ENCODE data around the gene CREB5.

CREB5 gene

DNA sequence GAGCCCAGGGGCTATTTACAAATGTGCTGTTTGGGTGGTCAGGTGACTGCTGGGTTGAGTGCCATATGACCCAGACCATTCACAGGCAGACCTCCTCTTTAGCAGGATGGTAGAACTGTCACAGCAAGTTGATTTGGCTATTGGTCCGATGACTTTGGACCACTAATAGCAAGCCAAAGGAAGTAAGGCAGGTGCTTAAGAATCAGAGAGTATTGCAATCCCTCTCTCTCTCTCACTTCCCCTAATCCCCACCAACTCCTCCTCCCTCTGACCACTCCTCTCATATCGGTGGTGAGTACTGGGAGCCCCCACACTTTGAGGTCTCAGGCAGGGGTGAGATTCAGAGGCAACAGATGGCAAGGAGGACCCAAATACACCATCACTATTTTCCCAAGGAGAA lies 380.5 kb downstream of the CREB5 start:
- no peak for TF ChIP-seq POLR2A (IDR thresholded peaks at IDR 0.05; ENCODE audit: low read depth, low read length)
- DNase-seq (ENCODE audit: insufficient read length, low spot score) (no peak), FAIRE-seq (no peak)

- TF ChIP-seq POLR2A (IDR thresholded peaks at IDR 0.05; ENCODE audit: low read depth, low read length): no peak
- DNase-seq (ENCODE audit: insufficient read length, low spot score): no peak
- no peak for FAIRE-seq
Observed at GRCh38 chr7:28793381-28794085, 381.2 kb downstream of the CREB5 start.

DNA sequence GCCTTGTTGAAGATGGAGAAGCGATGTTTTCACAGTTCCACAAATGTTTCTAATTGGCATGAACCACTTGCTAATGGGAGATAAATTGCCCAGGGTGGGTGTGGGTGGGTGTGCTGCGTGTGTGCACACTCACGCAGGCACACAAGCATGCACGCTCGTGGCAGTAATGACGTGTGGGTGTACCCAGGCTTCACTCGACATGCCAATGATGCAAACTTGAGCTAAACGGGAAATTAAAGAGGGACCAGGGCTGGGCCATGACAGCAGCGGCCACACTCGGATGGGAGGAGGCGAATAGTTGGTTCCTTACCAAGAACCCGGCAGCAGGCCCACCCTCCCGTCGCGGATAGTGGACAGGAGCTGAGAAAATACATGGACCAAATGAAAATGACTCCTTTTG lies 386.0 kb downstream of the CREB5 start:
- no peak for TF ChIP-seq POLR2A (IDR thresholded peaks at IDR 0.05; ENCODE audit: low read depth, low read length)
- no peak for DNase-seq (ENCODE audit: insufficient read length, low spot score)
- no peak for FAIRE-seq

- no peak for DNase-seq (ENCODE audit: insufficient read length, low spot score)
- FAIRE-seq: no peak
- no peak for TF ChIP-seq POLR2A (IDR thresholded peaks at IDR 0.05; ENCODE audit: low read depth, low read length)
Observed at GRCh38 chr7:28799619-28800018, 387.3 kb downstream of the CREB5 start.

- DNase-seq (ENCODE audit: insufficient read length, low spot score) (no peak), FAIRE-seq (no peak)
- TF ChIP-seq POLR2A (IDR thresholded peaks at IDR 0.05; ENCODE audit: low read depth, low read length): no peak
Observed at GRCh38 chr7:28800150-28800549, 387.8 kb downstream of the CREB5 start.

DNA sequence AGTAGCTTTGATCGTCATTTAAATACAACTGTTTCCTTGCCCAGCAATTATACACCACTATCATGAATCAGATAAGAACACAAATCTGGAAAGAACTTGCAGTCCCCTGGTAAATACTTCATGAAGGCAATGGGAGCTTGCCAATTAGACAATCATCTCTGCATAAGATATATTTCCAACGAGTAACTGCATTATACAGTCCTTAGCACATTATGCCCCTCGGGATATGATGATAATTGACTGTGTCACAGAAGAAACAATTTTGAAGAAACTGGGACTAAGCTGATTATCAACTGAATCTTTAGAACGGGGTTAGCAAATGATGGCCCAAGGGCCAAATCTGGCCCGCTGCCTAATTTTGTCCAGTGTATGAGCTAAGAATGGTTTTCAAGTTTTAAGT lies 390.1 kb downstream of the CREB5 start:
- FAIRE-seq: no peak
- no peak for TF ChIP-seq POLR2A (IDR thresholded peaks at IDR 0.05; ENCODE audit: low read depth, low read length)
- DNase-seq (ENCODE audit: insufficient read length, low spot score): no peak

- DNase-seq (ENCODE audit: insufficient read length, low spot score): no peak
- TF ChIP-seq POLR2A (IDR thresholded peaks at IDR 0.05; ENCODE audit: low read depth, low read length): no peak
- no peak for FAIRE-seq
Observed at GRCh38 chr7:28804157-28804556, 391.8 kb downstream of the CREB5 start.

- no peak for TF ChIP-seq POLR2A (IDR thresholded peaks at IDR 0.05; ENCODE audit: low read depth, low read length)
- DNase-seq (ENCODE audit: insufficient read length, low spot score): peak; percentile 54
- FAIRE-seq: peak; percentile 89
Observed at GRCh38 chr7:28804990-28805389, 392.7 kb downstream of the CREB5 start.

DNA sequence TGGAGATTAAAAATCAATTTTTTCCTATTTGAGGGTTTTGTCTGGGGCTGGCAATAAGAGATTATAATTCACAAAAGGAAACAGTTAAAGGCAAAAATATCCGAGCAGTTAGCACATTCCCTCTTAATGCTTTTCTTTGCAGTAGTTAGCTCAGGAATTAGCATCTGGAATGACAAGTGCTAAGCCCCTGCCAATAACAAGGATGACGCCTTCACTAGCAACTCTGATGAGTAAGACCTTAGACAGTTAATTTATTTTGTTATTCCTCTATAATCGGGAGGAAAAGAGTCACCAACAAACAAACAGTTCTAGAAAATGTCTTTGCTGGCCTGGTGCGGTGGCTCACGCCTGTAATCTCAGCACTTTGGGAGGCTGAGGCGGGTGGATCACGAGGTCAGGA lies 394.5 kb downstream of the CREB5 start:
- DNase-seq (ENCODE audit: insufficient read length, low spot score) (no peak), FAIRE-seq (no peak)
- TF ChIP-seq POLR2A (IDR thresholded peaks at IDR 0.05; ENCODE audit: low read depth, low read length): no peak

DNA sequence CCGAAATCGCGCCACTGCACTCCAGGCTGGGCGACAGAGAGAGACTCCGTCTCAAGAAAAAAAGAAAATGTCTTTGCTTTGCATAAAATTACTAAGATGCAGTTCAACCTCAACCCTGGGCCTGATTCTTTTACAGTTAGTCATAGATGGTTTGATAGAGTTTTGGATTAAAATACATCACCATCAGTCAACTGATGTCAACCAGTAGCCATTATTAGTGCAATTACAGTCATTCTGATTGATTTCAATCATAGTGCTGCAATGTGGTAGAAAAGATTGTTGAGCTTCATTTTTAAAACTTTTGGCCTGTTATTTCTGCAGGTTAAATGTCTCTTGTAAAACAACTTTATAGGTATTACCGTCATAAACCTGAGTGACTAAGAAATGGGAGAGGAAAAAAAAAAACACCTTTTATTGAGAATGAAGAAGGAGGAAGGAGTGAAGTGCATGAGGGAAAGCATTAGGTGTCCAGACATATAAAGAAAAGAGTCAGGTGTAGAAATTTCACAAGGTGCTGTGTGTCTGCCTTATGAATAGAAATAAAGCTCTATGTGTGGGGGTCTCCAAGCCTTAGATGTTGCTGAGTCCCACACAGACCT lies 395.2 kb downstream of the CREB5 start:
- TF ChIP-seq POLR2A (IDR thresholded peaks at IDR 0.05; ENCODE audit: low read depth, low read length): no peak
- DNase-seq (ENCODE audit: insufficient read length, low spot score): peak; percentile 21
- FAIRE-seq: no peak

GRCh38 chr7:28808796-28809533 lies 396.6 kb downstream of the CREB5 start:
- no peak for DNase-seq (ENCODE audit: insufficient read length, low spot score)
- FAIRE-seq: no peak
- TF ChIP-seq POLR2A (IDR thresholded peaks at IDR 0.05; ENCODE audit: low read depth, low read length): no peak

DNA sequence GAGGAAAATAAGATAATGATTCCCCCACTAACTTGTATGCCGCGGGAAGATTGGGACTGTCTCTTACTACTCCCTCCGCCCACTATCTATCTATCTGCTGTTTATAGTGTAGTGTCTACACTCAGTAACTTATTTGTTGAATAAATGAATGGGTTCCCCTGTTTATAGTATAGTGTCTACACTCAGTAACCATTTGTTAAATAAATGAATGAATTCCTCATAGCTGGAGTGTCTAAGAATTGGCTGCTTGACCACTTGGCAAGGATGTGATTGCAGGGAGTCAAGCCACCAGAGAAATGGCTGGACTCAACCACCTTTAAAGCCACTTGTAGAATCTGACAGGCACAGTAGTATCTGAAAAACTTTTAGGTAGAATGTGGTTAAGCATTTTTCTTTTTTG lies 398.7 kb downstream of the CREB5 start:
- no peak for TF ChIP-seq POLR2A (IDR thresholded peaks at IDR 0.05; ENCODE audit: low read depth, low read length)
- no peak for FAIRE-seq
- no peak for DNase-seq (ENCODE audit: insufficient read length, low spot score)

- FAIRE-seq (no peak), DNase-seq (ENCODE audit: insufficient read length, low spot score) (no peak)
- TF ChIP-seq POLR2A (IDR thresholded peaks at IDR 0.05; ENCODE audit: low read depth, low read length): no peak
Observed at GRCh38 chr7:28811701-28812430, 399.5 kb downstream of the CREB5 start.

GRCh38 chr7:28812616-28813015 lies 400.3 kb downstream of the CREB5 start:
- FAIRE-seq: no peak
- no peak for TF ChIP-seq POLR2A (IDR thresholded peaks at IDR 0.05; ENCODE audit: low read depth, low read length)
- DNase-seq (ENCODE audit: insufficient read length, low spot score): no peak
